Measurements from ENCODE around the gene PECR.

The PECR gene

GRCh38 chr2:216108967-216109921, 27.6 kb upstream of the PECR start, which contains the start of gene XRCC5:
XRCC5 (plus strand) TSS chr2:216109348; CDS start chr2:216109437, 89 bp downstream.
- H3K27ac ChIP-seq = peak within 1 kb of the TSS; percentile 87 to 99 (median 99)

GRCh38 chr2:216108310-216108966, 26.8 kb upstream of the PECR start:
- no peak for TF ChIP-seq Cebpa-rat (IDR thresholded peaks at IDR 0.05)
- H3K4me1 ChIP-seq = peaks cover 31 to 39% (median 36%) of the 10 kb centered on the region in 10 experiments
- peak overlapping the region; percentile 65 to 99 (median 99); a peak in 21 of 22 replicates for H3K27ac ChIP-seq
- H3K4me2 ChIP-seq = peak overlapping the region; percentile 55 to 89 (median 67)
- H3K27me3 ChIP-seq = no peaks in the 10 kb centered on the region
- peak overlapping the region; percentile 83 to 100 (median 98) for H3K9ac ChIP-seq
- peaks cover 29 to 33% (median 31%) of the 10 kb centered on the region in 11 experiments for H3K36me3 ChIP-seq
- H3K4me3 ChIP-seq = peak overlapping the region in 9 of 10 experiments; percentile 17 to 93 (median 72); a peak in 18 of 20 replicates
- H3K9me3 ChIP-seq (replicated peaks in 1 of 11) = no peaks in the 10 kb centered on the region
- peaks cover 13 to 33% (median 30%) of the 10 kb centered on the region in 11 experiments; a peak in 19 of 22 replicates for H4K20me1 ChIP-seq

More at GRCh38 chr2:216108967-216109921, 27.6 kb upstream of the PECR start, which contains the start of gene XRCC5:
- Histone ChIP-seq H3K27me3 (no peaks in the 10 kb centered on the region), H3K4me2 (peak within 1 kb of the TSS; percentile 70 to 99 (median 84)), H3K4me1 (peaks cover 39 to 47% (median 44%) of the 10 kb centered on the region in 10 experiments), H3K9ac (peak within 1 kb of the TSS; percentile 92 to 100 (median 98)), H3K9me3 (replicated peaks in 1 of 11) (no peaks in the 10 kb centered on the region), H4K20me1 (peaks cover 13 to 41% (median 37%) of the 10 kb centered on the region in 11 experiments; a peak in 19 of 22 replicates), H3K4me3 (peak within 1 kb of the TSS; percentile 72 to 93 (median 85)), H3K36me3 (peaks cover 37 to 41% (median 39%) of the 10 kb centered on the region in 11 experiments)
- peak; percentile 67 to 97 (median 89); a peak in 21 of 22 replicates for TF ChIP-seq Cebpa-rat (IDR thresholded peaks at IDR 0.05)

- no peaks in the 10 kb centered on the region for H3K27me3 ChIP-seq
- H3K9ac ChIP-seq = no peak overlapping the region
- H3K9me3 ChIP-seq (replicated peaks in 1 of 11) = no peaks in the 10 kb centered on the region
- TF ChIP-seq Cebpa-rat (IDR thresholded peaks at IDR 0.05) = no peak
- peak overlapping the region in 1 of 11 experiments; percentile 67; a peak in 1 of 22 replicates for H3K4me2 ChIP-seq
- H3K36me3 ChIP-seq = peaks cover 23 to 26% (median 24%) of the 10 kb centered on the region in 11 experiments
- no peak overlapping the region; a peak in 1 of 22 replicates for H3K27ac ChIP-seq
- H3K4me3 ChIP-seq = no peak overlapping the region
- H4K20me1 ChIP-seq = peaks cover 10 to 26% (median 24%) of the 10 kb centered on the region in 11 experiments; a peak in 19 of 22 replicates
- peaks cover 25 to 32% (median 30%) of the 10 kb centered on the region in 10 experiments for H3K4me1 ChIP-seq
These were observed 26.2 kb upstream of the PECR start for GRCh38 chr2:216107760-216108159.

- H4K20me1 ChIP-seq = peaks cover 9 to 22% (median 19%) of the 10 kb centered on the region in 11 experiments; a peak in 19 of 22 replicates
- no peak overlapping the region for H3K4me2 ChIP-seq
- no peak overlapping the region for H3K9ac ChIP-seq
These were observed 25.7 kb upstream of the PECR start for GRCh38 chr2:216107320-216107719.

GRCh38 chr2:216104691-216105090, 23.1 kb upstream of the PECR start:
- no peak overlapping the region for H3K4me3 ChIP-seq
- TF ChIP-seq Cebpa-rat (IDR thresholded peaks at IDR 0.05) = no peak
- no peaks in the 10 kb centered on the region for H3K36me3 ChIP-seq
- H3K4me2 ChIP-seq = no peak overlapping the region
- H3K9ac ChIP-seq = no peak overlapping the region
- no peak overlapping the region for H3K27ac ChIP-seq
- peaks cover 4 to 8% (median 6%) of the 10 kb centered on the region in 10 experiments; a peak in 16 of 20 replicates for H3K4me1 ChIP-seq
- H3K9me3 ChIP-seq (replicated peaks in 1 of 11) = 0 out of 22 replicates have a peak, but pooled peaks cover 0 to 2% (median 0%) of the 10 kb centered on the region in 11 experiments
- H3K27me3 ChIP-seq = no peaks in the 10 kb centered on the region
- no peaks in the 10 kb centered on the region for H4K20me1 ChIP-seq

More at GRCh38 chr2:216107320-216107719, 25.7 kb upstream of the PECR start:
- Histone ChIP-seq H3K27me3 (no peaks in the 10 kb centered on the region), H3K4me3 (no peak overlapping the region), H3K9me3 (replicated peaks in 1 of 11) (no peaks in the 10 kb centered on the region), H3K27ac (no peak overlapping the region; a peak in 1 of 22 replicates), H3K36me3 (peaks cover 18 to 22% (median 20%) of the 10 kb centered on the region in 11 experiments), H3K4me1 (peaks cover 20 to 27% (median 25%) of the 10 kb centered on the region in 10 experiments)
- TF ChIP-seq Cebpa-rat (IDR thresholded peaks at IDR 0.05) = no peak

GRCh38 chr2:216103213-216103612, 21.6 kb upstream of the PECR start:
- Histone ChIP-seq H3K27ac (no peak overlapping the region), H4K20me1 (no peaks in the 10 kb centered on the region), H3K9me3 (replicated peaks in 1 of 11) (peaks cover 0 to 6% (median 0%) of the 10 kb centered on the region in 11 experiments; a peak in 1 of 22 replicates), H3K4me1 (peaks cover 0 to 4% (median 1%) of the 10 kb centered on the region in 10 experiments; a peak in 13 of 20 replicates), H3K36me3 (no peaks in the 10 kb centered on the region), H3K4me2 (no peak overlapping the region), H3K4me3 (no peak overlapping the region), H3K9ac (no peak overlapping the region), H3K27me3 (no peaks in the 10 kb centered on the region)
- TF ChIP-seq Cebpa-rat (IDR thresholded peaks at IDR 0.05) = no peak

- Histone ChIP-seq H3K36me3 (no peaks in the 10 kb centered on the region), H3K4me1 (no peaks in the 10 kb centered on the region), H3K4me3 (no peak overlapping the region), H3K27ac (no peak overlapping the region), H3K27me3 (no peaks in the 10 kb centered on the region), H4K20me1 (no peaks in the 10 kb centered on the region), H3K4me2 (no peak overlapping the region), H3K9ac (no peak overlapping the region), H3K9me3 (replicated peaks in 1 of 11) (peaks cover 0 to 6% (median 0%) of the 10 kb centered on the region in 11 experiments; a peak in 1 of 22 replicates)
- no peak for TF ChIP-seq Cebpa-rat (IDR thresholded peaks at IDR 0.05)
These were observed 19.5 kb upstream of the PECR start for GRCh38 chr2:216101109-216101508.

GRCh38 chr2:216098421-216099334, 17.1 kb upstream of the PECR start:
- H3K4me1 ChIP-seq = no peaks in the 10 kb centered on the region
- no peak for TF ChIP-seq Cebpa-rat (IDR thresholded peaks at IDR 0.05)
- no peak overlapping the region for H3K4me3 ChIP-seq
- H4K20me1 ChIP-seq = no peaks in the 10 kb centered on the region
- peaks cover 0 to 6% (median 0%) of the 10 kb centered on the region in 11 experiments; a peak in 1 of 22 replicates for H3K9me3 ChIP-seq (replicated peaks in 1 of 11)
- H3K27ac ChIP-seq = no peak overlapping the region
- no peak overlapping the region for H3K4me2 ChIP-seq
- H3K27me3 ChIP-seq = no peaks in the 10 kb centered on the region
- H3K9ac ChIP-seq = no peak overlapping the region
- no peaks in the 10 kb centered on the region for H3K36me3 ChIP-seq

All from BLaER1 treated with 17β-estradiol and CSF1 and Interleukin-3, amounts not matched to agents 10 nM and 100 nM (cell line).